DOHH2 (cell line): ENCODE data around the gene FASTK.

ENCODE experiments used
- H3F3A ChIP-seq: fragments of 200-600 bp; sonication (generic), shearing (Covaris generic); 2 replicates; pipeline ENCODE4 v1.6.0; 2016; ENCODE audit warnings: antibody characterized with exemption, mild to moderate bottlenecking; ENCODE audit not compliant: control insufficient read depth, insufficient read depth
- H3K27ac ChIP-seq: fragments of 200-600 bp; sonication (generic); 2 replicates; pipeline ENCODE4 v1.5.1; 2014; ENCODE audit warnings: low read depth, mild to moderate bottlenecking, low read length, moderate library complexity
- H3K27me3 ChIP-seq: fragments of 200-600 bp; sonication (generic); 2 replicates; pipeline ENCODE4 v1.6.1; 2014; ENCODE audit warnings: mild to moderate bottlenecking, low read length, mixed read lengths; ENCODE audit not compliant: control insufficient read depth
- H3K36me3 ChIP-seq: fragments of 200-600 bp; sonication (generic); 2 replicates; pipeline ENCODE4 v1.6.1; 2014; ENCODE audit warnings: mild to moderate bottlenecking, low read length, moderate library complexity, mixed read lengths; ENCODE audit not compliant: control insufficient read depth
- H3K4me1 ChIP-seq: fragments of 200-600 bp; sonication (generic); 2 replicates; pipeline ENCODE4 v1.6.1; 2014; ENCODE audit warnings: mild to moderate bottlenecking, low read length, mixed read lengths; ENCODE audit not compliant: control insufficient read depth
- H3K4me2 ChIP-seq: fragments of 200-600 bp; sonication (generic); 2 replicates; pipeline ENCODE4 v1.6.0; 2014; ENCODE audit warnings: mild to moderate bottlenecking, low read length, moderate library complexity
- H3K4me3 ChIP-seq: fragments of 200-600 bp; sonication (generic); 2 replicates; pipeline ENCODE4 v1.5.1; 2014; ENCODE audit warnings: mild to moderate bottlenecking, low read length, mixed read lengths
- H3K79me2 ChIP-seq: fragments of 200-600 bp; sonication (generic); 2 replicates; pipeline ENCODE4 v1.6.1; 2014; ENCODE audit warnings: mild to moderate bottlenecking, low read length, mixed read lengths; ENCODE audit not compliant: control insufficient read depth
- H3K9me2 ChIP-seq: fragments of 200-600 bp; sonication (generic); replicated peaks from 2 replicates; pipeline ENCODE4 v1.6.1; 2014; ENCODE audit warnings: mild to moderate bottlenecking, low read length, mixed read lengths; ENCODE audit not compliant: control insufficient read depth
- H3K9me3 ChIP-seq: fragments of 200-600 bp; sonication (generic); 2 replicates; pipeline ENCODE4 v1.6.1; 2014; ENCODE audit warnings: antibody characterized with exemption, low read length, mixed read lengths; ENCODE audit not compliant: control insufficient read depth, insufficient read depth
- H4K20me1 ChIP-seq: fragments of 200-600 bp; sonication (generic); 2 replicates; pipeline ENCODE4 v1.6.0; 2014; ENCODE audit warnings: low read depth, mild to moderate bottlenecking, antibody characterized with exemption, low read length, moderate library complexity; ENCODE audit not compliant: control insufficient read depth, insufficient read depth
- EZH2phosphoT487 ChIP-seq: fragments of 200-600 bp; sonication (generic); IDR thresholded peaks from 2 replicates; pipeline ENCODE4 v1.6.1; 2017; ENCODE audit warnings: borderline replicate concordance, mild to moderate bottlenecking, antibody characterized with exemption, low read length, moderate library complexity, mixed read lengths
- TF ChIP-seq, protein P1 (sequence below): fragments of 200-600 bp; sonication (generic); IDR thresholded peaks from one replicate; pipeline ENCODE4 v1.5.1; 2014; ENCODE audit warnings: antibody characterized with exemption, mild to moderate bottlenecking, low read depth, low read length; ENCODE audit not compliant: poor library complexity, severe bottlenecking

FASTK gene

DNA sequence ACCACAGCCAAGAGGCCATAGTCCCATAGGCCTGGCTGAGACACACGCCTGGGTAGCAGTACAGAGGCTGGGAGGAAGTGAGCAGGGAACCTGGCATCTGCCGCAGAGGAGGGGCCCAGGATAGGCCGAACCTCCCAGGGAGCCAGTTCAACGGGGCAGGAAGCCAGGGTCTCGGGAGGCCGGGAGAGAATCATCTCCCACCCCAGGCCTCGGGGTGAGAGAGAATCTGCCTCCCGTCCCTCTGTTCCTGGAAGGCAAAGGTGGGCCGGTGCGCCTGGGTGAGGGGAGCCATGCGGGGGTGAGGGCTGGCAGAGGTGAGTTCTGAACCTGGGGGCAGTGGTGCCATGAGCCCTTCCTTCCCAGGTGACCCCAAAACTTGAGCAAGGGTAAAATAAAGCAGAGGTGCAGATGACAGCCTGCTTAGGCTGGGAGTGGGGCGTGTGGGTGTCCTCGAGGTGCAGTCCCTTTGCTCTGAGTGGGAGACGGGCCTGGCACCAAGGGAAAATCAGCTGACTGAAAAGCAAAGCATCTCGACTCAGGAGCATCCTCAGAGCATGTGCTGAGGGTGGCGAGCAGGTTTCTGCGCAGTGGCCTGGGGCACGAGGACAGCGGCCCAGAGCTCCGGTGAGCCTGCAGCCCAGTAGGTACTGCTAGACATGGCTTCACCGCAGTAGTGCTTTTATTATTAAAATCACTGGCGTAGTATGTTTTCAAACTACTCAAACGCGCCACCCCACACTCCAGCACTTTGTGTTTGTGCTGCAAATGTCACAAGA, 21.2 kb upstream of the FASTK start:
- peaks cover 6% of the 10 kb centered on the region; the same call in 1 of the 2 replicates for H3K4me1 ChIP-seq
- no peak overlapping the region for H3K4me2 ChIP-seq
- no peaks in the 10 kb centered on the region for H3K79me2 ChIP-seq
- H3K9me3 ChIP-seq, result no peaks in the 10 kb centered on the region
- H3K27me3 ChIP-seq, result peaks cover 22% of the 10 kb centered on the region
- H3F3A ChIP-seq, result no peaks in the 10 kb centered on the region
- no peak overlapping the region for H3K27ac ChIP-seq
- no peaks in the 10 kb centered on the region for H3K9me2 ChIP-seq
- TF ChIP-seq, protein P1, sequence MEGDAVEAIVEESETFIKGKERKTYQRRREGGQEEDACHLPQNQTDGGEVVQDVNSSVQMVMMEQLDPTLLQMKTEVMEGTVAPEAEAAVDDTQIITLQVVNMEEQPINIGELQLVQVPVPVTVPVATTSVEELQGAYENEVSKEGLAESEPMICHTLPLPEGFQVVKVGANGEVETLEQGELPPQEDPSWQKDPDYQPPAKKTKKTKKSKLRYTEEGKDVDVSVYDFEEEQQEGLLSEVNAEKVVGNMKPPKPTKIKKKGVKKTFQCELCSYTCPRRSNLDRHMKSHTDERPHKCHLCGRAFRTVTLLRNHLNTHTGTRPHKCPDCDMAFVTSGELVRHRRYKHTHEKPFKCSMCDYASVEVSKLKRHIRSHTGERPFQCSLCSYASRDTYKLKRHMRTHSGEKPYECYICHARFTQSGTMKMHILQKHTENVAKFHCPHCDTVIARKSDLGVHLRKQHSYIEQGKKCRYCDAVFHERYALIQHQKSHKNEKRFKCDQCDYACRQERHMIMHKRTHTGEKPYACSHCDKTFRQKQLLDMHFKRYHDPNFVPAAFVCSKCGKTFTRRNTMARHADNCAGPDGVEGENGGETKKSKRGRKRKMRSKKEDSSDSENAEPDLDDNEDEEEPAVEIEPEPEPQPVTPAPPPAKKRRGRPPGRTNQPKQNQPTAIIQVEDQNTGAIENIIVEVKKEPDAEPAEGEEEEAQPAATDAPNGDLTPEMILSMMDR, result no peak
- no peak for TF ChIP-seq EZH2phosphoT487
- no peak overlapping the region for H3K4me3 ChIP-seq
- 0 out of 2 replicates have a peak, but pooled peaks cover 6% of the 10 kb centered on the region for H4K20me1 ChIP-seq
- H3K36me3 ChIP-seq, result no peaks in the 10 kb centered on the region

DNA sequence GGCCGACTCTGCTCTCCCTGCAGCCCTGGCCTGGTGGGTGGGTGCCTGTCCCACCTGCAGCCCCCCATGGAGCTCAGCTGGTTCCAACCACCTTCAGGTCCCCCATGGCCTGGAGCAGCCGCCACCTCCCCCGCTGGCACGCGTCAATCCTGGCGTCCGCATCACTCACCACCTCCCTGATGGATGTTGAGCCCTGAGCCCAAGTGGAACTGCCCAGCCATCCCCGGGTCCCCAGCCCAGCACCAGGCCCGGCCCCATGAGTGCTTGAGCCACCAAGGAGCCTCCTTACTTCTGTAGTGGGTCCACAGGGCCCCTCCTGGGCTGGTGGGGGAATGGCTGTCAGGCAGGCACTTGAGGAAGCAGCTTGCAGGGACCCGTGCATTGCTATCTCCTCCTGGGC, 20.3 kb upstream of the FASTK start:
- Histone ChIP-seq H3K36me3 (no peaks in the 10 kb centered on the region), H3K4me2 (no peak overlapping the region), H3K4me3 (no peak overlapping the region), H3K27ac (no peak overlapping the region), H3K27me3 (peaks cover 20% of the 10 kb centered on the region), H3K9me2 (no peaks in the 10 kb centered on the region), H3K4me1 (peaks cover 6% of the 10 kb centered on the region; the same call in 1 of the 2 replicates), H4K20me1 (0 out of 2 replicates have a peak, but pooled peaks cover 6% of the 10 kb centered on the region), H3K79me2 (no peaks in the 10 kb centered on the region), H3F3A (no peaks in the 10 kb centered on the region), H3K9me3 (no peaks in the 10 kb centered on the region)
- TF ChIP-seq EZH2phosphoT487, result no peak
- TF ChIP-seq, protein P1, result no peak

- Histone ChIP-seq H3K27ac (no peak overlapping the region), H3K79me2 (no peaks in the 10 kb centered on the region), H3K4me1 (peaks cover 6% of the 10 kb centered on the region; the same call in 1 of the 2 replicates)
Observed at GRCh38 chr7:151099486-151100211, 19.0 kb upstream of the FASTK start.

More at GRCh38 chr7:151099486-151100211, 19.0 kb upstream of the FASTK start:
- TF ChIP-seq, protein P1, result no peak
- no peak for TF ChIP-seq EZH2phosphoT487
- Histone ChIP-seq H3K9me2 (no peaks in the 10 kb centered on the region), H3K36me3 (no peaks in the 10 kb centered on the region), H4K20me1 (0 out of 2 replicates have a peak, but pooled peaks cover 6% of the 10 kb centered on the region), H3K9me3 (no peaks in the 10 kb centered on the region), H3K4me2 (no peak overlapping the region), H3F3A (no peaks in the 10 kb centered on the region), H3K4me3 (no peak overlapping the region), H3K27me3 (peaks cover 14% of the 10 kb centered on the region)
